Spinal cord (tissue), 10 donors: Measurements from ENCODE around the gene KRTAP1-3. TPM values are rescaled to one million over a fixed set of nuclear protein-coding genes. Genes with fewer than 3 reads are reported as not detected.
A peak's percentile ranks its signal among the peaks of the same experiment; 100 is the strongest.
"Not testable (repeated sequence)": the region's sequence is repeated elsewhere in the genome, so short reads cannot be mapped to it uniquely, and the experiment has no call there.

Experiments
- DNase-seq, 6 donors: peaks; one replicate each; pipeline versions ENCODE4 v3.0.0 to v3.0.0-alpha.2; 2013 to 2015; ENCODE audit warnings: low spot score in 6 of 6, low read depth in 4 of 6
- H3K27ac ChIP-seq: one replicate; pipeline ENCODE4 v1.5.1; 2013; ENCODE audit warnings: low read depth, low read length, control low read depth
- H3K27me3 ChIP-seq: one replicate; pipeline ENCODE4 v1.6.1; 2013; ENCODE audit warnings: low read length; ENCODE audit not compliant: control insufficient read depth, insufficient read depth
- H3K36me3 ChIP-seq: one replicate; pipeline ENCODE4 v1.6.1; 2013; ENCODE audit warnings: low read length; ENCODE audit not compliant: control insufficient read depth, insufficient read depth
- H3K4me1 ChIP-seq: one replicate; pipeline ENCODE4 v1.6.1; 2013; ENCODE audit warnings: low read length; ENCODE audit not compliant: control insufficient read depth, insufficient read depth
- H3K4me3 ChIP-seq: one replicate; pipeline ENCODE4 v1.5.1; 2013; ENCODE audit warnings: low read depth, low read length, control low read depth
- H3K9me3 ChIP-seq: one replicate; pipeline ENCODE4 v1.6.1; 2013; ENCODE audit warnings: low read length; ENCODE audit not compliant: control insufficient read depth, insufficient read depth
- WGBS: methylation state at CpG from one replicate; pipeline ENCODE4 v1.1.5; 2013; ENCODE audit warnings: missing lambda C conversion rate; ENCODE audit not compliant: insufficient coverage; 5-methylcytosine and 5-hydroxymethylcytosine counted together
- polyA plus RNA-seq, 2 donors: library from polyadenylated mRNA; unstranded; fragments of 120-200 nt; gene quantifications; one replicate each; pipeline ENCODE4 v1.2.1, GENCODE V29; 2013; ENCODE audit not compliant: insufficient read length in 2 of 2
- total RNA-seq, 2 donors: library from RNA; depleted of rRNA in 1 of 2; stranded (reverse); fragments of 120-200 nt in 1 of 2; fragments of >200 nt in 1 of 2; gene quantifications; one replicate each; pipeline versions ENCODE4 v1.2.3 to v1.2.4, GENCODE V29; 2013 to 2014
- donor health status: healthy.

KRTAP1-3 gene
- total and polyA plus RNA-seq, 4 donors = not detected

- Histone ChIP-seq H3K9me3 (no peaks in the 10 kb centered on the region), H3K27me3 (no peaks in the 10 kb centered on the region), H3K4me3 (no peak overlapping the region), H3K4me1 (no peaks in the 10 kb centered on the region), H3K27ac (no peak overlapping the region), H3K36me3 (no peaks in the 10 kb centered on the region)
- no peak for DNase-seq
- 90% methylated on average over 2 of the region's 4 CpGs for WGBS
Measured at GRCh38 chr17:41001795-41002194, 32.9 kb downstream of the KRTAP1-3 start.

GRCh38 chr17:40999563-40999962, 35.1 kb downstream of the KRTAP1-3 start, which contains the start of gene KRTAP3-2:
TSS of gene KRTAP3-2 (minus strand) at chr17:40999906. CDS start at chr17:40999853, 53 bp downstream.
- WGBS = 63% methylated on average over 5 of the region's 6 CpGs
- DNase-seq = not testable (repeated sequence)

GRCh38 chr17:40997361-40997760, 37.3 kb downstream of the KRTAP1-3 start:
- no peak overlapping the region for H3K27ac ChIP-seq
- no peak overlapping the region for H3K4me3 ChIP-seq
- no peaks in the 10 kb centered on the region for H3K4me1 ChIP-seq
- no peaks in the 10 kb centered on the region for H3K27me3 ChIP-seq
- H3K9me3 ChIP-seq = no peaks in the 10 kb centered on the region
- DNase-seq = no peak
- 3% methylated on average over 2 of the region's 2 CpGs for WGBS
- no peaks in the 10 kb centered on the region for H3K36me3 ChIP-seq

More at GRCh38 chr17:40999563-40999962, 35.1 kb downstream of the KRTAP1-3 start, which contains the start of gene KRTAP3-2:
- not testable (repeated sequence) for H3K27me3 ChIP-seq, H3K4me3 ChIP-seq, H3K27ac ChIP-seq, H3K36me3 ChIP-seq, H3K9me3 ChIP-seq, H3K4me1 ChIP-seq

- no peak for DNase-seq
- Histone ChIP-seq H3K4me1 (no peaks in the 10 kb centered on the region), H3K27me3 (no peaks in the 10 kb centered on the region), H3K4me3 (no peak overlapping the region), H3K27ac (no peak overlapping the region), H3K9me3 (no peaks in the 10 kb centered on the region), H3K36me3 (no peaks in the 10 kb centered on the region)
- no CpG with 5 or more reads among the region's 4 CpGs for WGBS
Measured at GRCh38 chr17:40996829-40997228, 37.8 kb downstream of the KRTAP1-3 start.

- H3K27ac ChIP-seq = no peak overlapping the region
- no peaks in the 10 kb centered on the region for H3K9me3 ChIP-seq
- no CpG with 5 or more reads among the region's 1 CpG for WGBS
- peak in 1 of 6 donors; percentile 36 for DNase-seq
- H3K4me1 ChIP-seq = no peaks in the 10 kb centered on the region
- H3K36me3 ChIP-seq = no peaks in the 10 kb centered on the region
- no peak overlapping the region for H3K4me3 ChIP-seq
- no peaks in the 10 kb centered on the region for H3K27me3 ChIP-seq
Measured at GRCh38 chr17:40995116-40995515, 39.6 kb downstream of the KRTAP1-3 start.

- no peak for DNase-seq
- no peaks in the 10 kb centered on the region for H3K4me1 ChIP-seq
- WGBS = 18% methylated on average over 3 of the region's 4 CpGs
- H3K27me3 ChIP-seq = no peaks in the 10 kb centered on the region
- H3K9me3 ChIP-seq = no peaks in the 10 kb centered on the region
- H3K27ac ChIP-seq = no peak within 1 kb of the TSS
- H3K4me3 ChIP-seq = no peak within 1 kb of the TSS
- no peaks in the 10 kb centered on the region for H3K36me3 ChIP-seq
Measured at GRCh38 chr17:40993839-40994238, 40.8 kb downstream of the KRTAP1-3 start, which contains the start of gene KRTAP3-3. TSS of gene KRTAP3-3 (minus strand) at chr17:40994164. CDS start at chr17:40994097, 67 bp downstream.

- Histone ChIP-seq H3K4me3 (no peak overlapping the region), H3K9me3 (no peaks in the 10 kb centered on the region), H3K4me1 (no peaks in the 10 kb centered on the region), H3K27ac (no peak overlapping the region), H3K36me3 (no peaks in the 10 kb centered on the region), H3K27me3 (no peaks in the 10 kb centered on the region)
- 100% methylated on average over 1 of the region's 2 CpGs for WGBS
- DNase-seq = no peak
Measured at GRCh38 chr17:40993084-40993483, 41.6 kb downstream of the KRTAP1-3 start.

GRCh38 chr17:40992666-40993065, 42.0 kb downstream of the KRTAP1-3 start:
- H3K9me3 ChIP-seq = no peaks in the 10 kb centered on the region
- 80% methylated on average over 1 of the region's 3 CpGs for WGBS
- DNase-seq = no peak
- no peak overlapping the region for H3K4me3 ChIP-seq
- H3K27ac ChIP-seq = no peak overlapping the region
- H3K36me3 ChIP-seq = no peaks in the 10 kb centered on the region
- no peaks in the 10 kb centered on the region for H3K27me3 ChIP-seq
- H3K4me1 ChIP-seq = no peaks in the 10 kb centered on the region

GRCh38 chr17:40986920-40987319, 47.8 kb downstream of the KRTAP1-3 start:
- 65% methylated on average over 7 of the region's 8 CpGs for WGBS
- Histone ChIP-seq H3K27ac (no peak overlapping the region), H3K4me3 (no peak overlapping the region), H3K27me3 (no peaks in the 10 kb centered on the region), H3K36me3 (no peaks in the 10 kb centered on the region), H3K9me3 (no peaks in the 10 kb centered on the region), H3K4me1 (no peaks in the 10 kb centered on the region)
- no peak for DNase-seq

GRCh38 chr17:40984226-40984625, 50.4 kb downstream of the KRTAP1-3 start, which contains the start of gene KRT40:
TSS of gene KRT40 (minus strand) at chr17:40984326. CDS start at chr17:40984273, 53 bp downstream.
- WGBS = no CpG with 5 or more reads among the region's 3 CpGs
- H3K27me3 ChIP-seq = no peaks in the 10 kb centered on the region

More at GRCh38 chr17:40984226-40984625, 50.4 kb downstream of the KRTAP1-3 start, which contains the start of gene KRT40:
- no peaks in the 10 kb centered on the region for H3K9me3 ChIP-seq
- H3K36me3 ChIP-seq = no peaks in the 10 kb centered on the region
- H3K27ac ChIP-seq = no peak within 1 kb of the TSS
- H3K4me3 ChIP-seq = no peak within 1 kb of the TSS
- peaks cover 8% of the 10 kb centered on the region for H3K4me1 ChIP-seq
- DNase-seq = no peak
